A549 (cell line): ENCODE measurements around the gene LMAN1L.

Source experiments
- BHLHE40 ChIP-seq: IDR thresholded peaks from 2 replicates; pipeline ENCODE4 v1.6.1; 2012; ENCODE audit warnings: low read depth, low read length, inconsistent platforms
- CBX2 ChIP-seq: fragments of 200-600 bp; sonication (generic); IDR thresholded peaks from 2 replicates; pipeline ENCODE4 v1.6.1; 2016; ENCODE audit warnings: low read depth, mild to moderate bottlenecking, borderline replicate concordance
- CEBPB ChIP-seq, 2 experiments: fragments of >200 bp in 1 of 2; sonication (Bioruptor Twin) in 1 of 2; formaldehyde crosslinking in 1 of 2; IDR thresholded peaks; 2 replicates each; pipeline ENCODE4 v1.6.1; 2012 to 2016
- HDAC2 ChIP-seq: fragments of 200-600 bp; sonication (generic); IDR thresholded peaks from 2 replicates; pipeline ENCODE4 v1.6.1; 2016
- MAZ ChIP-seq: fragments of 150-350 bp; IDR thresholded peaks from 2 replicates; pipeline ENCODE4 v1.6.1; 2014; ENCODE audit warnings: antibody characterized with exemption, low read depth, low read length, borderline replicate concordance
- PHF8 ChIP-seq: fragments of 200-600 bp; sonication (generic); IDR thresholded peaks from 2 replicates; pipeline ENCODE4 v1.6.1; 2016; ENCODE audit warnings: low read depth, mild to moderate bottlenecking, antibody characterized with exemption, moderate library complexity, borderline replicate concordance
- POLR2A ChIP-seq: IDR thresholded peaks from 2 replicates; pipeline ENCODE4 v1.6.1; 2012; ENCODE audit warnings: mild to moderate bottlenecking, low read length
- RAD21 ChIP-seq, 2 experiments: fragments of >200 bp in 1 of 2; sonication (Bioruptor Twin) in 1 of 2; formaldehyde crosslinking in 1 of 2; IDR thresholded peaks in 1 of 2; conservative IDR thresholded peaks in 1 of 2; 2 replicates in 1 of 2; 3 replicates in 1 of 2; pipeline ENCODE4 v1.6.1; 2012 to 2018; ENCODE audit warnings: inconsistent platforms in 1 of 2
- RFX5 ChIP-seq: fragments of 450-650 bp; IDR thresholded peaks from 2 replicates; pipeline ENCODE4 v1.7.1; 2014; ENCODE audit warnings: antibody characterized with exemption, mild to moderate bottlenecking, moderate library complexity
- TF ChIP-seq, protein P1 (sequence below): fragments of >200 bp; sonication (Bioruptor Twin); formaldehyde crosslinking; IDR thresholded peaks from 3 replicates; pipeline ENCODE4 v1.5.1; 2016
- TF ChIP-seq, protein P2 (sequence below): fragments of 200-600 bp; sonication (generic); IDR thresholded peaks from 2 replicates; pipeline ENCODE4 v1.6.1; 2016; ENCODE audit warnings: antibody characterized with exemption, mild to moderate bottlenecking, moderate library complexity
- TF ChIP-seq, protein P3 (sequence below): fragments of 150-350 bp; IDR thresholded peaks from 2 replicates; pipeline ENCODE4 v1.6.1; 2014; ENCODE audit warnings: low read depth, mild to moderate bottlenecking, low read length
- TF ChIP-seq, protein P4 (sequence below): IDR thresholded peaks from 2 replicates; pipeline ENCODE4 v1.6.1; 2012

DNA sequence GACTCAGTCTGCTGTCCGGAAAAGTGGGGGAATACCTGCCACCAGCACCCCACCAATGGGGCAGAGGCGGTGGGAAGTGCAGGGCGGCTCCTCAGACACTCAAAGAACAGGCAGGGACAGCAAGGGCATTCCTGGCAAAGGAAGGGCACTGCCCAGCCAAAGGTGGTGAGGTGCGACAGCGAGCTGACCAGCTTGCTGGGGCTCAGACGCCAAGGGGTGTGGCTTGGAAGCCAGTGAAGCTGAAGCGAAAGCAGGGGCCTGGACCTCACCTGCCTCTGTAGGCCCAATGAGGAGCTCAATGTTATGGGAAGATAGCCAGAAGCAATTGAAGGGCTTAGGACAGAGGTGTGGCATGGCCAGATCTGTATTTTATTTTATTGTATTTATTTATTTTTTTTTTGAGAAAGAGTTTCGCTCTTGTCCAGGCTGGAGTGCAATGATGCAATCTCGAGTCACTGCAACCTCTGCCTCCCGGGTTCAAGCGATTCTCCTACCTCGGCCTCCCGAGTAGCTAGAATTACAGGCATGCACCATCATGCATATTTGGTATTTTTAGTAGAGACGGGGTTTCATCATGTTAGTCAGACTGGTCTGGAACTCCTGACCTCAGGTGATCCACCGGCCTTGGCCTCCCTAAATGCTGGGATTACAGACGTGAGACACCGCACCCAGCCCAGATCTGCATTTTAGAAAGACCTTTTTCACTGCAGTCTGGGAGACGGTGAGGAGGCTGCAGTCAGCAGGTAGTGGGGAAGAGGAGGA lies 4.4 kb upstream of the LMAN1L start:
- TF ChIP-seq, protein P1, sequence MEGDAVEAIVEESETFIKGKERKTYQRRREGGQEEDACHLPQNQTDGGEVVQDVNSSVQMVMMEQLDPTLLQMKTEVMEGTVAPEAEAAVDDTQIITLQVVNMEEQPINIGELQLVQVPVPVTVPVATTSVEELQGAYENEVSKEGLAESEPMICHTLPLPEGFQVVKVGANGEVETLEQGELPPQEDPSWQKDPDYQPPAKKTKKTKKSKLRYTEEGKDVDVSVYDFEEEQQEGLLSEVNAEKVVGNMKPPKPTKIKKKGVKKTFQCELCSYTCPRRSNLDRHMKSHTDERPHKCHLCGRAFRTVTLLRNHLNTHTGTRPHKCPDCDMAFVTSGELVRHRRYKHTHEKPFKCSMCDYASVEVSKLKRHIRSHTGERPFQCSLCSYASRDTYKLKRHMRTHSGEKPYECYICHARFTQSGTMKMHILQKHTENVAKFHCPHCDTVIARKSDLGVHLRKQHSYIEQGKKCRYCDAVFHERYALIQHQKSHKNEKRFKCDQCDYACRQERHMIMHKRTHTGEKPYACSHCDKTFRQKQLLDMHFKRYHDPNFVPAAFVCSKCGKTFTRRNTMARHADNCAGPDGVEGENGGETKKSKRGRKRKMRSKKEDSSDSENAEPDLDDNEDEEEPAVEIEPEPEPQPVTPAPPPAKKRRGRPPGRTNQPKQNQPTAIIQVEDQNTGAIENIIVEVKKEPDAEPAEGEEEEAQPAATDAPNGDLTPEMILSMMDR = no peak
- TF ChIP-seq, protein P2, sequence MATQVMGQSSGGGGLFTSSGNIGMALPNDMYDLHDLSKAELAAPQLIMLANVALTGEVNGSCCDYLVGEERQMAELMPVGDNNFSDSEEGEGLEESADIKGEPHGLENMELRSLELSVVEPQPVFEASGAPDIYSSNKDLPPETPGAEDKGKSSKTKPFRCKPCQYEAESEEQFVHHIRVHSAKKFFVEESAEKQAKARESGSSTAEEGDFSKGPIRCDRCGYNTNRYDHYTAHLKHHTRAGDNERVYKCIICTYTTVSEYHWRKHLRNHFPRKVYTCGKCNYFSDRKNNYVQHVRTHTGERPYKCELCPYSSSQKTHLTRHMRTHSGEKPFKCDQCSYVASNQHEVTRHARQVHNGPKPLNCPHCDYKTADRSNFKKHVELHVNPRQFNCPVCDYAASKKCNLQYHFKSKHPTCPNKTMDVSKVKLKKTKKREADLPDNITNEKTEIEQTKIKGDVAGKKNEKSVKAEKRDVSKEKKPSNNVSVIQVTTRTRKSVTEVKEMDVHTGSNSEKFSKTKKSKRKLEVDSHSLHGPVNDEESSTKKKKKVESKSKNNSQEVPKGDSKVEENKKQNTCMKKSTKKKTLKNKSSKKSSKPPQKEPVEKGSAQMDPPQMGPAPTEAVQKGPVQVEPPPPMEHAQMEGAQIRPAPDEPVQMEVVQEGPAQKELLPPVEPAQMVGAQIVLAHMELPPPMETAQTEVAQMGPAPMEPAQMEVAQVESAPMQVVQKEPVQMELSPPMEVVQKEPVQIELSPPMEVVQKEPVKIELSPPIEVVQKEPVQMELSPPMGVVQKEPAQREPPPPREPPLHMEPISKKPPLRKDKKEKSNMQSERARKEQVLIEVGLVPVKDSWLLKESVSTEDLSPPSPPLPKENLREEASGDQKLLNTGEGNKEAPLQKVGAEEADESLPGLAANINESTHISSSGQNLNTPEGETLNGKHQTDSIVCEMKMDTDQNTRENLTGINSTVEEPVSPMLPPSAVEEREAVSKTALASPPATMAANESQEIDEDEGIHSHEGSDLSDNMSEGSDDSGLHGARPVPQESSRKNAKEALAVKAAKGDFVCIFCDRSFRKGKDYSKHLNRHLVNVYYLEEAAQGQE = no peak
- TF ChIP-seq, protein P3, sequence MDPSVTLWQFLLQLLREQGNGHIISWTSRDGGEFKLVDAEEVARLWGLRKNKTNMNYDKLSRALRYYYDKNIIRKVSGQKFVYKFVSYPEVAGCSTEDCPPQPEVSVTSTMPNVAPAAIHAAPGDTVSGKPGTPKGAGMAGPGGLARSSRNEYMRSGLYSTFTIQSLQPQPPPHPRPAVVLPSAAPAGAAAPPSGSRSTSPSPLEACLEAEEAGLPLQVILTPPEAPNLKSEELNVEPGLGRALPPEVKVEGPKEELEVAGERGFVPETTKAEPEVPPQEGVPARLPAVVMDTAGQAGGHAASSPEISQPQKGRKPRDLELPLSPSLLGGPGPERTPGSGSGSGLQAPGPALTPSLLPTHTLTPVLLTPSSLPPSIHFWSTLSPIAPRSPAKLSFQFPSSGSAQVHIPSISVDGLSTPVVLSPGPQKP = no peak
- TF ChIP-seq POLR2A (no peak), HDAC2 (no peak), CEBPB (IDR thresholded peaks at IDR 0.05) (no peak), RAD21 (conservative IDR thresholded peaks at IDR 0.05 in 1 of 2, IDR thresholded peaks at IDR 0.05 in 1 of 2) (no peak), RFX5 (no peak), BHLHE40 (no peak), MAZ (no peak), CBX2 (no peak), PHF8 (no peak)
- TF ChIP-seq, protein P4, sequence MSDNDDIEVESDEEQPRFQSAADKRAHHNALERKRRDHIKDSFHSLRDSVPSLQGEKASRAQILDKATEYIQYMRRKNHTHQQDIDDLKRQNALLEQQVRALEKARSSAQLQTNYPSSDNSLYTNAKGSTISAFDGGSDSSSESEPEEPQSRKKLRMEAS = no peak
